Lung microvascular endothelial cell (primary cell): Measurements from ENCODE around the gene SYNM. TPM values are rescaled to one million over a fixed set of nuclear protein-coding genes. Genes with fewer than 3 reads are reported as not detected.
A peak's percentile ranks its signal among the peaks of the same experiment; 100 is the strongest.
"Not testable (repeated sequence)": the region's sequence is repeated elsewhere in the genome, so short reads cannot be mapped to it uniquely, and the experiment has no call there.

Experiments used
- DNase-seq, 2 donors: peaks; one replicate each; pipeline versions ENCODE4 v3.0.0 to v3.0.0-alpha.2; 2010; ENCODE audit warnings: low read depth in 2 of 2
- total RNA-seq: library from RNA; depleted of rRNA; stranded (reverse); fragments of >200 nt; gene quantifications from 2 replicates; pipeline ENCODE4 v1.2.1, GENCODE V29; 2014

The SYNM gene
- total RNA-seq, 1 donor from 2014 or later = 62.7 TPM

- no peak for DNase-seq
Observed at GRCh38 chr15:99103279-99103678, 1.6 kb upstream of the SYNM start.

GRCh38 chr15:99105514-99106341, 848 bp downstream of the SYNM start:
- peak; percentile 78 to 80 for DNase-seq

GRCh38 chr15:99106417-99107220, 1.7 kb downstream of the SYNM start:
- DNase-seq = peak; percentile 91 to 93

GRCh38 chr15:99108993-99109392, 4.1 kb downstream of the SYNM start:
- no peak for DNase-seq

GRCh38 chr15:99109555-99110021, 4.7 kb downstream of the SYNM start:
- no peak for DNase-seq

GRCh38 chr15:99110093-99110492, 5.2 kb downstream of the SYNM start:
- DNase-seq = no peak

GRCh38 chr15:99110581-99111320, 5.9 kb downstream of the SYNM start:
- DNase-seq = no peak

GRCh38 chr15:99111641-99112040, 6.8 kb downstream of the SYNM start:
- not testable (repeated sequence) for DNase-seq

GRCh38 chr15:99113547-99114271, 8.8 kb downstream of the SYNM start:
- no peak for DNase-seq

GRCh38 chr15:99114511-99115299, 9.8 kb downstream of the SYNM start:
- DNase-seq = no peak

- no peak for DNase-seq
Observed at GRCh38 chr15:99115300-99116215, 10.7 kb downstream of the SYNM start.

GRCh38 chr15:99117111-99117510, 12.2 kb downstream of the SYNM start:
- DNase-seq = no peak

GRCh38 chr15:99117563-99118257, 12.8 kb downstream of the SYNM start:
- no peak for DNase-seq

- DNase-seq = no peak
Observed at GRCh38 chr15:99118258-99118632, 13.4 kb downstream of the SYNM start.

GRCh38 chr15:99118801-99119546, 14.1 kb downstream of the SYNM start:
- DNase-seq = no peak

- DNase-seq = no peak
Observed at GRCh38 chr15:99120050-99120777, 15.3 kb downstream of the SYNM start.

GRCh38 chr15:99121207-99121606, 16.3 kb downstream of the SYNM start:
- no peak for DNase-seq
